IMR-90 (cell line): ENCODE data around the gene DNM3. TPM values are rescaled to one million over a fixed set of nuclear protein-coding genes. Genes with fewer than 3 reads are reported as not detected.

ENCODE experiments used
- ATAC-seq: fragments of 200-7000 bp; cut with Tn5 transposase; 2 replicates; pipeline ENCODE4 v1.9.1; 2020; ENCODE audit warnings: low read depth, mild to moderate bottlenecking, moderate library complexity
- BruUV-seq: library from RNA; stranded (reverse); fragments of 400-500 nt; replicated peaks from 2 replicates; lab custom pipeline; 2021; lab: Mats Ljungman, UMichigan
- CTCF ChIA-PET: fragments of 300-600 bp; formaldehyde crosslinking; extraction: SDS; loops from one replicate; lab custom pipeline; 2021; ENCODE audit warnings: antibody characterized with exemption; lab: Yijun Ruan, JAX
- POLR2A ChIA-PET: fragments of 300-600 bp; sonication (Branson Sonifier 250); formaldehyde crosslinking; loops from one replicate; lab custom pipeline; 2022; ENCODE audit warnings: antibody characterized with exemption; ENCODE audit not compliant: unreplicated experiment; lab: Charles Lee
- DNase-seq: peaks from one replicate; pipeline ENCODE4 v3.0.0; 2013
- H2AFZ ChIP-seq: replicated peaks from 2 replicates; pipeline ENCODE3; 2013; ENCODE audit warnings: low read length, mild to moderate bottlenecking; ENCODE audit not compliant: poor library complexity
- H2AK5ac ChIP-seq: 2 replicates; pipeline ENCODE4 v1.6.1; 2013; ENCODE audit warnings: low read depth, low read length, inconsistent platforms
- H2AK9ac ChIP-seq: replicated peaks from 2 replicates; pipeline ENCODE3; 2013; ENCODE audit warnings: mild to moderate bottlenecking, low read depth, low read length, moderate library complexity; ENCODE audit not compliant: poor library complexity
- H2BK120ac ChIP-seq: 2 replicates; pipeline ENCODE4 v1.6.1; 2013; ENCODE audit warnings: low read depth, low read length, inconsistent platforms
- H2BK15ac ChIP-seq: 3 replicates; pipeline ENCODE4 v1.6.1; 2013; ENCODE audit warnings: low read depth, low read length, inconsistent platforms
- H2BK20ac ChIP-seq: 2 replicates; pipeline ENCODE4 v1.6.1; 2013; ENCODE audit warnings: low read depth, mild to moderate bottlenecking, inconsistent platforms, low read length, moderate library complexity
- H2BK5ac ChIP-seq: 2 replicates; pipeline ENCODE4 v1.6.1; 2013; ENCODE audit warnings: mild to moderate bottlenecking, low read depth, low read length, inconsistent platforms; ENCODE audit not compliant: poor library complexity, severe bottlenecking
- H3K14ac ChIP-seq: replicated peaks from 2 replicates; pipeline ENCODE4 v1.6.1; 2013; ENCODE audit warnings: low read depth, low read length, inconsistent platforms
- H3K18ac ChIP-seq: 2 replicates; pipeline ENCODE4 v1.6.1; 2013; ENCODE audit warnings: low read depth, low read length, control low read depth
- H3K23ac ChIP-seq: 2 replicates; pipeline ENCODE4 v1.6.1; 2013; ENCODE audit warnings: low read depth, low read length, inconsistent platforms
- H3K27ac ChIP-seq: 2 replicates; pipeline ENCODE4 v1.5.1; 2013; ENCODE audit warnings: mild to moderate bottlenecking, control low read depth, low read length; ENCODE audit not compliant: insufficient read depth
- H3K27me3 ChIP-seq: 2 replicates; pipeline ENCODE4 v1.6.1; 2013; ENCODE audit warnings: low read length; ENCODE audit not compliant: control insufficient read depth, insufficient read depth
- H3K36me3 ChIP-seq: 2 replicates; pipeline ENCODE4 v1.6.1; 2013; ENCODE audit warnings: low read length, mixed read lengths; ENCODE audit not compliant: control insufficient read depth, insufficient read depth
- H3K4ac ChIP-seq: 2 replicates; pipeline ENCODE4 v1.6.1; 2013; ENCODE audit warnings: low read depth, low read length, inconsistent platforms
- H3K4me1 ChIP-seq: 2 replicates; pipeline ENCODE4 v1.6.1; 2013; ENCODE audit warnings: low read length, mixed read lengths; ENCODE audit not compliant: control insufficient read depth, insufficient read depth
- H3K4me2 ChIP-seq: 2 replicates; pipeline ENCODE4 v1.6.1; 2013; ENCODE audit warnings: low read depth, mild to moderate bottlenecking, control low read depth, low read length, moderate library complexity
- H3K4me3 ChIP-seq: 2 replicates; pipeline ENCODE4 v1.5.1; 2013; ENCODE audit warnings: low read depth, mild to moderate bottlenecking, control low read depth, low read length, moderate library complexity; ENCODE audit not compliant: insufficient read depth
- H3K56ac ChIP-seq: 2 replicates; pipeline ENCODE4 v1.6.1; 2013; ENCODE audit warnings: low read length, inconsistent platforms; ENCODE audit not compliant: insufficient read depth; ENCODE audit errors: extremely low read depth
- H3K79me1 ChIP-seq, 2 experiments: 2 replicates each; pipeline ENCODE4 v1.6.1; 2013; ENCODE audit warnings: low read length in 2 of 2, inconsistent platforms in 1 of 2, low read depth in 1 of 2
- H3K9ac ChIP-seq: 2 replicates; pipeline ENCODE4 v1.6.1; 2013; ENCODE audit warnings: low read depth, low read length, control low read depth
- H3K9me1 ChIP-seq: 2 replicates; pipeline ENCODE4 v1.6.1; 2013; ENCODE audit warnings: low read length, inconsistent platforms; ENCODE audit not compliant: insufficient read depth
- H3K9me3 ChIP-seq: 2 replicates; pipeline ENCODE4 v1.6.1; 2013; ENCODE audit warnings: low read length; ENCODE audit not compliant: control insufficient read depth, insufficient read depth
- H4K20me1 ChIP-seq: 2 replicates; pipeline ENCODE4 v1.6.1; 2013; ENCODE audit warnings: low read length, inconsistent platforms; ENCODE audit not compliant: insufficient read depth
- H4K5ac ChIP-seq: 2 replicates; pipeline ENCODE4 v1.6.1; 2013; ENCODE audit warnings: mild to moderate bottlenecking, low read depth, low read length, control low read depth
- H4K8ac ChIP-seq, 2 experiments: 2 replicates each; pipeline ENCODE4 v1.6.1; 2013; ENCODE audit warnings: low read depth in 2 of 2, low read length in 2 of 2, control low read depth in 1 of 2, inconsistent platforms in 1 of 2
- H4K91ac ChIP-seq: 2 replicates; pipeline ENCODE4 v1.6.1; 2013; ENCODE audit warnings: low read depth, low read length, inconsistent platforms; ENCODE audit not compliant: insufficient read depth
- BHLHE40 ChIP-seq: fragments of 150-350 bp; IDR thresholded peaks from 2 replicates; pipeline ENCODE4 v1.6.1; 2016; ENCODE audit warnings: mild to moderate bottlenecking, low read depth, low read length
- CEBPB ChIP-seq: IDR thresholded peaks from 2 replicates; pipeline ENCODE4 v1.6.1; 2012; ENCODE audit warnings: low read depth, low read length, improper control_type of control experiment
- CHD1 ChIP-seq: IDR thresholded peaks from 2 replicates; pipeline ENCODE4 v1.6.1; 2012; ENCODE audit warnings: low read depth, low read length, improper control_type of control experiment
- FOS ChIP-seq: fragments of 150-350 bp; IDR thresholded peaks from 2 replicates; pipeline ENCODE4 v1.6.1; 2016; ENCODE audit warnings: low read depth, low read length
- MAFK ChIP-seq: IDR thresholded peaks from 2 replicates; pipeline ENCODE4 v1.6.1; 2012; ENCODE audit warnings: low read depth, low read length, improper control_type of control experiment
- MAZ ChIP-seq: IDR thresholded peaks from 2 replicates; pipeline ENCODE4 v1.6.1; 2012; ENCODE audit warnings: low read depth, mild to moderate bottlenecking, low read length, improper control_type of control experiment, moderate library complexity, borderline replicate concordance
- MXI1 ChIP-seq: IDR thresholded peaks from 2 replicates; pipeline ENCODE4 v1.6.1; 2012; ENCODE audit warnings: low read depth, mild to moderate bottlenecking, low read length, moderate library complexity, borderline replicate concordance
- NFE2L2 ChIP-seq: fragments of 150-350 bp; IDR thresholded peaks from 2 replicates; pipeline ENCODE4 v1.6.1; 2016; ENCODE audit warnings: low read depth, mild to moderate bottlenecking, low read length
- POLR2A ChIP-seq: IDR thresholded peaks from 2 replicates; pipeline ENCODE4 v1.6.1; 2012; ENCODE audit warnings: mild to moderate bottlenecking, low read depth, low read length
- RAD21 ChIP-seq: IDR thresholded peaks from 2 replicates; pipeline ENCODE4 v1.6.1; 2012; ENCODE audit warnings: low read length, improper control_type of control experiment
- RCOR1 ChIP-seq: IDR thresholded peaks from 2 replicates; pipeline ENCODE4 v1.6.1; 2012; ENCODE audit warnings: mild to moderate bottlenecking, low read length, improper control_type of control experiment; ENCODE audit not compliant: insufficient replicate concordance
- RFX5 ChIP-seq: IDR thresholded peaks from 2 replicates; pipeline ENCODE4 v1.8.0; 2012; ENCODE audit warnings: low read depth, mild to moderate bottlenecking, low read length, moderate library complexity
- SMC3 ChIP-seq: fragments of 150-350 bp; IDR thresholded peaks from 2 replicates; pipeline ENCODE4 v1.6.1; 2016; ENCODE audit warnings: low read depth, mild to moderate bottlenecking, antibody characterized with exemption, low read length, moderate library complexity
- WGBS, 2 experiments: methylation state at CpG; one replicate each; pipeline versions ENCODE4 v1.1.5 to v1.1.7; 2013; ENCODE audit warnings: missing lambda C conversion rate in 2 of 2; ENCODE audit not compliant: insufficient read length in 1 of 2; ENCODE audit errors: extremely low coverage in 2 of 2; 5-methylcytosine and 5-hydroxymethylcytosine counted together
- dilution Hi-C: fragments of 300-500 bp; cut with HindIII; formaldehyde crosslinking; loops from one replicate; pipeline ENCODE4 v1.14.3; 2018; ENCODE audit warnings: low sequenced_read_pairs; ENCODE audit not compliant: unreplicated experiment
- in situ Hi-C: fragments of 300-500 bp; cut with MboI; formaldehyde crosslinking; loops from 3 replicates; pipeline ENCODE4 v1.14.3; 2019; ENCODE audit warnings: low sequenced_read_pairs, inconsistent platforms, mixed read lengths
- intact Hi-C: fragments of 100-400 bp; cut with micrococcal nuclease; formaldehyde crosslinking; loops from 2 replicates; pipeline ENCODE4 v1.10.0; 2022
- polyA plus RNA-seq, 3 experiments: library from polyadenylated mRNA; depleted of rRNA; stranded (reverse); fragments of >200 nt; gene quantifications; 2 replicates each; pipeline ENCODE4 v1.2.3, GENCODE V29; 2012; ENCODE audit warnings: low replicate concordance in 1 of 3
- total RNA-seq: library from RNA; depleted of rRNA; stranded (reverse); fragments of >200 nt; gene quantifications from 2 replicates; pipeline ENCODE4 v1.2.3, GENCODE V29; 2012
- TF ChIP-seq, protein P1 (sequence below): fragments of 150-350 bp; IDR thresholded peaks from 2 replicates; pipeline ENCODE4 v1.6.1; 2017; ENCODE audit warnings: mild to moderate bottlenecking, antibody characterized with exemption, low read length, low read depth
- TF ChIP-seq, protein P2 (sequence below): conservative IDR thresholded peaks from 2 replicates; pipeline ENCODE4 v1.5.1; 2012; ENCODE audit warnings: mild to moderate bottlenecking, low read depth, low read length, improper control_type of control experiment
- TF ChIP-seq, protein P3 (sequence below): fragments of 150-350 bp; IDR thresholded peaks from 2 replicates; pipeline ENCODE4 v1.6.1; 2016; ENCODE audit warnings: low read depth, mild to moderate bottlenecking, low read length, moderate library complexity, borderline replicate concordance

Gene DNM3
- total and polyA plus RNA-seq, 2 of the 4 experiments (the other 2 are of a cell fraction), result 0.36 TPM

DNA sequence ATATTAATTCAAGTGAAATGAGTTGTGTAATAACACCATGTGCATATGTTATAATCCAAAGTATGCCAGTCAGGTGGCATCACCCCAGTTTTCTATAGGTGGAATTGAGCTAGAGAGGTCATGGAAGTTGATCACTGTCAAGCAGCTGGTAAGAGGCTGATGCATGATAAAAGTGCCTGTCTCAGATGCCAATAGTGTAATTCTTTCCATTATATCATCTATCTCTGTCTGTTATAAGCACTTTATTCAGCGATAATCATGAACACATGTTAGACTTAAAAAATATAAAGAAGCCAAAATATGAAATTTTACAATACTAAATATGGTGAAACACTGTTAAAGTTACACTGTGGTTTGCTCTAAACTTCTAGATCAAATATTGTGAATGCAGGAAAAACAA is 156.6 kb downstream of the DNM3 start:
- no peaks in the 10 kb centered on the region for H3K9me3 ChIP-seq
- no peak for TF ChIP-seq CHD1
- no peak for TF ChIP-seq RCOR1
- TF ChIP-seq, protein P1, sequence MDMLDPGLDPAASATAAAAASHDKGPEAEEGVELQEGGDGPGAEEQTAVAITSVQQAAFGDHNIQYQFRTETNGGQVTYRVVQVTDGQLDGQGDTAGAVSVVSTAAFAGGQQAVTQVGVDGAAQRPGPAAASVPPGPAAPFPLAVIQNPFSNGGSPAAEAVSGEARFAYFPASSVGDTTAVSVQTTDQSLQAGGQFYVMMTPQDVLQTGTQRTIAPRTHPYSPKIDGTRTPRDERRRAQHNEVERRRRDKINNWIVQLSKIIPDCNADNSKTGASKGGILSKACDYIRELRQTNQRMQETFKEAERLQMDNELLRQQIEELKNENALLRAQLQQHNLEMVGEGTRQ, result no peak
- TF ChIP-seq CEBPB, result no peak
- TF ChIP-seq, protein P2, sequence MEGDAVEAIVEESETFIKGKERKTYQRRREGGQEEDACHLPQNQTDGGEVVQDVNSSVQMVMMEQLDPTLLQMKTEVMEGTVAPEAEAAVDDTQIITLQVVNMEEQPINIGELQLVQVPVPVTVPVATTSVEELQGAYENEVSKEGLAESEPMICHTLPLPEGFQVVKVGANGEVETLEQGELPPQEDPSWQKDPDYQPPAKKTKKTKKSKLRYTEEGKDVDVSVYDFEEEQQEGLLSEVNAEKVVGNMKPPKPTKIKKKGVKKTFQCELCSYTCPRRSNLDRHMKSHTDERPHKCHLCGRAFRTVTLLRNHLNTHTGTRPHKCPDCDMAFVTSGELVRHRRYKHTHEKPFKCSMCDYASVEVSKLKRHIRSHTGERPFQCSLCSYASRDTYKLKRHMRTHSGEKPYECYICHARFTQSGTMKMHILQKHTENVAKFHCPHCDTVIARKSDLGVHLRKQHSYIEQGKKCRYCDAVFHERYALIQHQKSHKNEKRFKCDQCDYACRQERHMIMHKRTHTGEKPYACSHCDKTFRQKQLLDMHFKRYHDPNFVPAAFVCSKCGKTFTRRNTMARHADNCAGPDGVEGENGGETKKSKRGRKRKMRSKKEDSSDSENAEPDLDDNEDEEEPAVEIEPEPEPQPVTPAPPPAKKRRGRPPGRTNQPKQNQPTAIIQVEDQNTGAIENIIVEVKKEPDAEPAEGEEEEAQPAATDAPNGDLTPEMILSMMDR, result no peak
- TF ChIP-seq RFX5, result no peak
- TF ChIP-seq BHLHE40, result no peak
- no peak for TF ChIP-seq RAD21
- TF ChIP-seq, protein P3, sequence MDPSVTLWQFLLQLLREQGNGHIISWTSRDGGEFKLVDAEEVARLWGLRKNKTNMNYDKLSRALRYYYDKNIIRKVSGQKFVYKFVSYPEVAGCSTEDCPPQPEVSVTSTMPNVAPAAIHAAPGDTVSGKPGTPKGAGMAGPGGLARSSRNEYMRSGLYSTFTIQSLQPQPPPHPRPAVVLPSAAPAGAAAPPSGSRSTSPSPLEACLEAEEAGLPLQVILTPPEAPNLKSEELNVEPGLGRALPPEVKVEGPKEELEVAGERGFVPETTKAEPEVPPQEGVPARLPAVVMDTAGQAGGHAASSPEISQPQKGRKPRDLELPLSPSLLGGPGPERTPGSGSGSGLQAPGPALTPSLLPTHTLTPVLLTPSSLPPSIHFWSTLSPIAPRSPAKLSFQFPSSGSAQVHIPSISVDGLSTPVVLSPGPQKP, result no peak
- TF ChIP-seq SMC3, result no peak
- TF ChIP-seq POLR2A, result no peak
- TF ChIP-seq FOS, result no peak
- TF ChIP-seq MAZ, result no peak
- TF ChIP-seq MAFK, result no peak
- no peak for TF ChIP-seq NFE2L2
- no peak for TF ChIP-seq MXI1
- peaks cover 2% of the 10 kb centered on the region; the same call in 1 of the 2 replicates for H3K27me3 ChIP-seq
- H3K79me1 ChIP-seq, result no peaks in the 10 kb centered on the region
- POLR2A ChIA-PET, result no interaction called here
- H4K91ac ChIP-seq, result no peak overlapping the region
- no peak overlapping the region for H3K4me2 ChIP-seq
- H3K56ac ChIP-seq, result no peak overlapping the region
- no peak overlapping the region for H2AK5ac ChIP-seq
- H3K9me1 ChIP-seq, result no peaks in the 10 kb centered on the region
- no peak overlapping the region for H2BK120ac ChIP-seq
- DNase-seq, result no peak
- ATAC-seq, result no peak
- H4K8ac ChIP-seq, result no peak overlapping the region
- H2BK20ac ChIP-seq, result no peak overlapping the region
- no peaks in the 10 kb centered on the region for H3K36me3 ChIP-seq
- dilution Hi-C loops, result no loop called here
- in situ Hi-C loops, result no loop called here
- H3K18ac ChIP-seq, result no peak overlapping the region
- H2AK9ac ChIP-seq, result no peak overlapping the region
- no peak overlapping the region for H2AFZ ChIP-seq
- no CpG with 5 or more reads among the region's 1 CpG for WGBS, 2 experiments
- H2BK5ac ChIP-seq, result no peak overlapping the region
- H3K9ac ChIP-seq, result no peak overlapping the region
- intact Hi-C loops, result no loop called here
- CTCF ChIA-PET, result no interaction called here
- no peak overlapping the region for H3K27ac ChIP-seq
- no peak overlapping the region for H3K4me3 ChIP-seq
- no peak overlapping the region for H3K4ac ChIP-seq
- no peak overlapping the region for H2BK15ac ChIP-seq
- no peaks in the 10 kb centered on the region for H3K4me1 ChIP-seq
- no peak overlapping the region for H4K5ac ChIP-seq
- BruUV-seq, result no TSS peak
- no peaks in the 10 kb centered on the region for H4K20me1 ChIP-seq
- no peak overlapping the region for H3K23ac ChIP-seq
- no peak overlapping the region for H3K14ac ChIP-seq
